Renal pelvis (tissue), 4 donors: ENCODE data around the gene BCAS3. TPM values are rescaled to one million over a fixed set of nuclear protein-coding genes. Genes with fewer than 3 reads are reported as not detected.
"Not testable (repeated sequence)": the region's sequence is repeated elsewhere in the genome, so short reads cannot be mapped to it uniquely, and the experiment has no call there.

Source experiments
- DNase-seq: peaks from one replicate; pipeline ENCODE4 v3.0.0-alpha.2; 2013
- polyA plus RNA-seq, 3 donors: library from polyadenylated mRNA; unstranded; fragments of 120-200 nt; gene quantifications; one replicate each; pipeline ENCODE4 v1.2.1, GENCODE V29; 2013; ENCODE audit not compliant: insufficient read length in 3 of 3

BCAS3 gene
- polyA plus RNA-seq, 3 donors: 30.1 to 34.5 (median 32.6) TPM

DNA sequence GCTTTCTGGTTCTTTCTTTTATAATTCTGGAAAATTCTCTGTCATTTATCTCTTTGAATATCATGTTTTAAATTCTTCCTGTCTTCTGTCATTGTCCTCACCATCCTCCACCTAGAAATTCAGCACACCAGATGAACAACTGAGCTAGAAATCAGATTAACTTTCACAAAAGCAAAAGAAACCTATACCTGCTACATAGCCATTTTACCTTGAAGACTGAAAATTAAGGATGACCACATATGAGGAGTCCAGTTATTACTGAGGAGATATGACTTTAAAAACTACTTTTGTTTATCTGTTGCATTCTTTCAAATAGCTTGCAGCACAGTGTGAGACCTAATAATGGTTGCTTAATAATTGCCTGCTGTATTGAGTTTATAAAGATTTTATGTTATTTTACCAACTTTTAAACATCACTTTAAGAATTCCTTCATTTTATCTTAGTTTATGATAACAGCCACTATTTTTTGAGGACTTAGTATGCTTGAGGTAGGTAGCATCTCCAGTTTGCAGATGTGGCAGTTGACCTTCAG is 104.3 kb downstream of the BCAS3 start:
- DNase-seq: no peak

DNA sequence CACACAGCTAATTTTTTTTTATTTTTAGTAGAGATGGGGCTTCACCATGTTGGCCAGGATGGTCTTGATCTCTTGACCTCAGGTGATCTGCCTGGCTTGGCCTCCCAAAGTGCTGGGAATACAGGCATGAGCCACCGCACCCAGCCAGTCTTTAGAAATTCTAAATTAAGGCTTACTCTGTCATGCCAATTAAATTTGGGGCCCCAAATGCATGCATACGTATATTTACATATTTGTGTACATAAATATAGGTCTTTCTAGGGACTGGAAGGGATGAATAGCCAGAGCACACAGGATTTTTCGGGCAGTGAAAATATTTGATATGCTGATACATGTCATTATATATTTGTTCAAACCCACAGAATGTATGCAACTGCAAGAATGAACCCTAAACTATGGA is 105.1 kb downstream of the BCAS3 start:
- DNase-seq: no peak

DNA sequence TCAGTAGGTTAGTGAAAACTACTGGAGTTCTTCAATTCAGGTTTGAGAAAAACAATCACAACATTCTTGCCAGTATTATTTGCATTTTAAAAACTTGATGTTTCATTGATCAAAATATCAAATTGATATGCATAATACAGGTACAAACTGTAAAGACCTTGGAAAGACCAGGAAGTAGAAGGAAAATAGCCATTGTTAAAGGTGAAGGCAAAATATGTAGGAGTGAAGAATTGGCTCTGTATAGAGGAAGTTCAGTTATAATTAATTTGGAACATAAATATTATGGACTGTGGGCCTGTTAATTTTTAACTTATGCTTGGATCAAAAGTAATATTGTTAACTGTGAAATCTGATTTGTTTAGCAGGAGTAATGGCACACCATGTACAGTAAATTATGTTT is 112.6 kb downstream of the BCAS3 start:
- DNase-seq: no peak

DNA sequence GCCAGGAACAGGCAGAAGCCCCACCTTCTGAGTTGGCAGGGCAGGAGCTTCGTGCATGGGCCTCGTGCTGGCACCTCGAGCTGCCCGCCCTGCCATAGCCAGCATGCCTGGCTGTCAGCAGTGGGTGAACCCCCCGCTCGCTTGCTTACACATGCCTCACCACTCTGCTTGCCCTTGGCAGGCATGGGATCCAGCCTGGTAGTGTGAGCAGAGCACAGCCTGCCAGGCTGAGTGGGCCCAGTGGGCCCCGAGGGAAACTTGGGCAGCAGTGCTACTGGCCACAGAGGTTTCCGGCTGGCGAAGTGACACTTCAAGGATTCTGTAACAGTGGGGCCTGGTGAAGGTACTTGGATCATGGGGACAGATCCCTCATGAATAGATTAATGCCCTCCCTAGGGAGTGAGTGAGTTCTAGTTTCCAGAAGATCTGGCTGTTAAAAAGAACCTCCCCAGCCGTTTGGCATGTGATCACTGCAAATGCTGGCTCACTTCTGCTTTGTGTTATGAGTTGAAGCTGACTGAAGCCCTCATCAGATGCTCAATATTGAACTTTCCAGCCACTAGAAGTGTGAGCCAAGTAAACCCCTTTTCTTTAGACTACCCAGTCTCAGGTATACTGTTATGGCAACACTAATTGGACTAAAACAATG is 114.7 kb downstream of the BCAS3 start:
- DNase-seq: no peak

- no peak for DNase-seq
Observed at GRCh38 chr17:60798576-60798975, 120.9 kb downstream of the BCAS3 start.

- no peak for DNase-seq
Observed at GRCh38 chr17:60802377-60802776, 124.7 kb downstream of the BCAS3 start.

GRCh38 chr17:60803059-60803458 is 125.4 kb downstream of the BCAS3 start:
- DNase-seq: no peak

DNA sequence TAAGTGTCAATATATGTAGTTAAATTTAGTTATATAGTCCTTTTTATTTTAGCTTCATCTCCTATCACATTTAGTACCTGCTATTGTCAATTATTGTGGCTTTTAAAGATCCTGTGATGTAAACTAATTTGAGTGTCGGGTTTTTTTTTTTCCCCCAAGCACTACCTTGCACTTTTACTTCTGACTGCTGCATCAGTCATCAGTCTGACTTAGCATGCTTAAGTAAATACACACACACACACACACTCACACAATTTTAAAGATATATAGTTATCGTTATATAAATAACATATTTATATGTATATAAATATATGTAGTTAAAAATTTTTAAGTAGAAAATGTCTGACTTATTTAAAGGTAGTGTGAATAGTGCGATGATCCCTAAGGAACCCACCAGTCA is 127.2 kb downstream of the BCAS3 start:
- no peak for DNase-seq

DNA sequence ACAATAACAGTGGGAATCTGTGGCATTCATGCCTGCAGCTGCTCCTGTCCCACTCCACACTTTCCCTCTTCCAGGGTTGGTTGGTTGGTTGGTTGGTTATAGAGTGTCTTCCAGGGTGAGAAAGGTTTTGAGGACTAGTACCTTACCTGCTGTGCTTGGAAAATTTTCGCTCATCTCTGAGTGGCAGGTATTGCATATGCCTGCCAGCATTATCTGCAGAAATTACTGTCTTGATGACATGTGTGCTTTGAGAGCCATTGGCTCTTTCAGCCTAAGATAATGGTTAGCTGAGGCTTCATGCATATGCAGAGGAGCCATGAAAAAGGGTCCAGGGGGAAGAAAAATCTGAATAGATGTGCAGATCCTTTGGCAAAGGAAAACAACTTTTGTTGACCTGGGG is 131.8 kb downstream of the BCAS3 start:
- no peak for DNase-seq

- not testable (repeated sequence) for DNase-seq
Observed at GRCh38 chr17:60814941-60815340, 137.3 kb downstream of the BCAS3 start.

DNA sequence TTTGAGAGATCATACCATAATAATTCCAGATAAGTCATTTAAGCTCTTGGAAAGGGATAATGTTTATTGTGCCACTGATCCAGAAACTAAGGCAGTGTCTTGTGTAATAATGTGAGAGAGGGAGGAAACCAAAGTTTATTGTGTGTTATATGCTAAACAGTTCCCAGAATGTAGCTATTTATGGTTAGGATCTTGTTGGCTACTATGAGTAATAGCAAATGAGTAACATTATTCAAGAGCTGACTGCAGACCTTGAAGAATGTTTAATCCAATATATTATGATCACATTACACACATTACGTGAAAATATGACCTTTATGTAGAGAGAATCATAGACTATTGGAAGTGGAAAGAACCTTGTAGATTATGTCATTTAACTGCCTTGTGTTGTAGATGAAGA is 139.5 kb downstream of the BCAS3 start:
- no peak for DNase-seq

DNA sequence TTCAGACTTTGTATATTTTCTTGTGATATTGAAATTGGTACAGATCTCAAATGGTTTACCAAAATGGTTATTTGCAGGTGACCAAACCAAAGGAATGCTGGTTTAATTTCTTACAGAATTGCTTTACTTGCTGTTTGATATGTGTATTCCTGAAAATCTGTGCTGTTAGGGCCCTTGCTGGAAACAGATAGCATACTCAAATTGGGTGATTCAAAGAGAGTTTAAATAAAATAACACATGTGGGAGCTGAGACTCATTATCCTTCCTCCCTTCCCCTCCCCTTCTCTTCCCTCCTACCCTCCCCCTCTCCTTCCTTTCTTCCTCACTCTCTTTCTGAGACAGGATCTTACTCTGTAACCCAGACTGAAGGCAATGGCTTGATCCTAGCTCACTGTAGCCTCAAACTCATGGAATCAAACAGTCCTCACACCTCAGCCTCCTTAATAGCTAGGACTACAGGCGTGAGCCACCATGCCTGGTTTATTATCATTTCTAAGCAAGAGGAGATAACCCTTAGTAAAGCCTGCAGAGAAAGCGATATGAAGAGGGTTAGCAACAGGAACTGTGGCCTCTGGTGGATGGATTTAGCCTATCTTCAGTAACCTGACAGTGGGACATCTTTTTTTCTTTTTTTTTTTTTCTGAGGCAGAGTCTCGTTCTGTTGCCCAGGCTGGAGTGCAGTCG is 141.9 kb downstream of the BCAS3 start:
- no peak for DNase-seq

DNA sequence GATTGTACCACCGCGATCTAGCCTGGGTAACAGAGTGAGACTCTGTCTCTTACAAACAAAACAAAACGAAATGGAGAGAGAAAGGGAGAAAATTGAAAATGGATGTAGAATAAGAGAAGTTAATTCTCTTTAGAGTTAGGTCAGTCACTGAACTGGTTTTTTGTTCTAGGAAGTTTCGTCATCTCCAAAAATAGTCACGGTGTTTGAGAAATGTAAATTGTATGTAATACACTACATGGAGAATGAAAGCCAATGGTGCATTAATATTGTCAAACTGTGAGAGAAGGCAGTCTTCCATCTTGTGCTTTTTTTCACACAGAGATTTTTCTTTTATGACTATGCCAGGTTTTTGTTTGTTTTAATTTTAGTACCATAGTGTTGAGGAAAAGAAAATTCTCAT is 145.9 kb downstream of the BCAS3 start:
- DNase-seq: no peak

DNA sequence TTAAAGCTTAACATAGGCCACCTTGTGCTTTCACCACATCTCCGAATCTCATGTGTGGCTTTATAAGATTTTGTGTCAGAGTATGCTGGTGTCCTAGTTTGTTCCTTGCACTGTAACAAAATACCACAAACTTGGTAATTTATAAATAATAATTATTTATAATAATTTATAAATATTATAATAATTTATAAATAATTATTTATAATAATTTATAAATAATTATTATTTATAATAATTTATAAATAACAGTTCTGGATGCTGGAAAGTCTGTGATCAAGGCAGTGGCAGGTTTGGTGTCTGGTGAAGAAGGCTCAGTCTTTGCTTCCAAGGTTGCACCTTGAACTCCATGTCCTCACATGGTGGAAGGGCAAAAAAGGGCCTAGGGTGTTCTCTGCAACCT is 147.7 kb downstream of the BCAS3 start:
- no peak for DNase-seq

DNA sequence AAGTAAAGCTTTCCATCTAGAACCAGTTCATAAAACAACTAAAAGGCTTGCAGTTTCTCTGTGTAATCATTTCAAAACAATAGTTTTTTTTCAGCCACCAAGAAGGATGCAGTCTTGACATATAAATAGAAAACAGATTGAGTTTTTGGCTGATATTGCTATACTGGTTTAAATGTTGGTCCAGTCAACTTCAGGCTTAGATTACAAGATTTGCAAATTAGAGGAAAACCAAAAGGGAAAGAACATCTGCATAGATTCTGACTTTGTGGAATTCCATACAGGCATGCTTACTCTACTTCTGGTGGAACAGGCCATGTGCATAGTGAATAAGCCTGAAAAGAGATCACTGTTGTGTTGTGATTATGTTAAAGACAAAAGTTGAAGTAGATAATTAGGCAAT is 150.3 kb downstream of the BCAS3 start:
- DNase-seq: no peak

DNA sequence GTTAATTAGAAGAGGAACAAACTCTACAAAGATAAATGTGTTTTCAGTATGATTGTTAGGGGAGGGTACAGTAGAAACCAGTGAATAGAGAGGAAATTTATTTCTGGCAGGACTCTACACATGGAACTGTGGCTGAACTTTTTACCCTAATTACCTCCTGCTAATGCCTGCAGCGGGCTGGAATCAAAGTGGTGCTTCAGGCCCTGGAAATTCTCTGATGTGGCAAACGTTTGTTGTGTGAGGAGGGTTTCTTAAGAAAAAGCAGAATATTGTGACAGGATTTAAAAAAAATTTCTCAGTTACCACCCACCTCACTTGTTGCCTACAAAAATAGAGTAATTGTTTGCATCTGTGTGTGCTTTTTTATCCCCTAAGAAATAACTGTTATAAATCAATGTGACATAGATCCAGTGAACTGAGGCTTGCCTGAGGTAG is 154.5 kb downstream of the BCAS3 start:
- DNase-seq: peak; percentile 19

DNA sequence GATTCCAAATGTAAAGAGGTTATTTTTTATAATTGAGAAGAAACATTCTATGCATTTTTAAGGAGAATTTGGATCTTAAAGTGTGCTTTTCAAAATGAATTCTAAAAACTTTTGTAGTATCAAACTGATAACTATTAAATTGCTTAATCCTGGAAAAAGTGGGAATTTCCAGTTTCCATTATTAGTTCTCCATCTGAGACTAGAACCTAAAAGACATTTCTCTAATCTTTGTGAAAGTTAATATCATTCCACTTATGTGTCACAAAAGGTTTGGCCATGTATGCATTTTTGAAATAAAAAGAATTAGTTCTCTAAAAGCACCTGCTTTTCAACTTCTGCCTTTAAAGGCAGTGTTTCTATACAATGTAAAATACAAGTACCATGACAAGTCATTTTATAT is 155.0 kb downstream of the BCAS3 start:
- DNase-seq: no peak

GRCh38 chr17:60840456-60840855 is 162.8 kb downstream of the BCAS3 start:
- DNase-seq: no peak

DNA sequence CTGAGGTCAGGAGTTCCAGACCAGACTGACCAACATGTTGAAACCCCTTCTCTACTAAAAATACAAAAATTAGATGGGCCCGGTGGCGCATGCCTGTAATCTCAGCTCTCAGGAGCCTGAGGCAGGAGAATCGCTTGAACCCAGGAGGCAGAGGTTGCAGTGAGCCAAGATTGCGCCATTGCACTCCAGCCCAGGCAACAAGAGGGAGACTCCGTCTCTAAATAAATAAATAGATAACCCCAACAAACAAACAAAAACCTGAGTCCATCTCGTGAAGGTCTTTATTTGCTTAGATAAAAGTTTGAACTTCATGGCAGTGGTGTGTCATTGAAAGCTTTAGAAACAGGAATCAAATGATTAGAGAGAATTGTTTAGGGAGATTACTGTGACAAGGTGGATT is 167.4 kb downstream of the BCAS3 start:
- DNase-seq: no peak

GRCh38 chr17:60846175-60846574 is 168.5 kb downstream of the BCAS3 start:
- DNase-seq: no peak

DNA sequence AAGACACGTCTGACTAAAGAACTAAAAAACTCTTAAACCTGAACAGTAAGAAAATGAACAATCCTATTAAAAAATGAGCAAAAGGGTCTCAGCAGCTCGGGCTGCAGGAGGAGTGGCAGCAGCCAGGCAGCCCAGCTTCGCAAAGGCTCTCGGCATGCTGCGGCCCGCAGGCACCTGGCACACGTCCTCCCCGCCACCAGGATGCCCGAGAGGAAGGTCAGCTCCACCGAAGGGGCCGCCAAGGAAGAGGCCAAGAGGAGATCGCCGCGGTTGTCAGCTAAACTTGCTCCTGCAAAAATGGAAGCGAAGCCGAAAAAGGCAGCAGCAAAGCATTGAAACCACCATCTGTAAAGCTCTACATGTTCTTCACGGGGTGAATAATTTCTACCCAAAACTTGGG is 173.5 kb downstream of the BCAS3 start:
- DNase-seq: no peak

GRCh38 chr17:60857556-60858080 is 180.0 kb downstream of the BCAS3 start:
- no peak for DNase-seq

DNA sequence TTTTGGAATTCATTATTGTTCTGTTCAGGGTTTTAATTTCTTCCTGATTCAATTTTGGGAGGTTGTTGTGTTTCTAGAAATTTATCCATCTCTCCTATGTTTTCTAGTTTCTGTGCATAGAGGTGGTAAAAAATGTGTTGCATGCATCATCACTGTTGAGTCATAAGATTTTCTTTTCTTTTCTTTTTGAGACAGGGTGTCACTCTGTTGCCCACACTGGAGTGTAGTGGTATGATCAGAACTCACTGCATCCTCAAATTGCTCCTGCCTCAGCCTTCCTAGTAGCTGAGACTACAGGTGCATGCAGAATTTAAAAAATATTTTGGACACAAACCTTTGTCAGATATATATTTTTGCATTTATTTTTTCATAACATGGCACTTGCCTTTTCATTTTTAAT is 184.8 kb downstream of the BCAS3 start:
- DNase-seq: no peak
